HL-60 (cell line): ENCODE results near the gene TOMM22.

Source experiments
- GABPA ChIP-seq: IDR thresholded peaks from 2 replicates; pipeline ENCODE4 v1.6.1; 2012; ENCODE audit warnings: low read depth
- POLR2AphosphoS5 ChIP-seq: IDR thresholded peaks from 2 replicates; pipeline ENCODE4 v1.6.1; 2012; ENCODE audit warnings: low read depth
- TF ChIP-seq, protein P1 (sequence below): IDR thresholded peaks from one replicate; pipeline ENCODE4 v1.5.1; 2011; ENCODE audit warnings: low read length, control low read depth, inconsistent platforms; ENCODE audit not compliant: insufficient read depth
- TF ChIP-seq, protein P2 (sequence below): IDR thresholded peaks from 2 replicates; pipeline ENCODE4 v1.6.1; 2012; ENCODE audit warnings: low read depth; ENCODE audit not compliant: insufficient replicate concordance

DNA sequence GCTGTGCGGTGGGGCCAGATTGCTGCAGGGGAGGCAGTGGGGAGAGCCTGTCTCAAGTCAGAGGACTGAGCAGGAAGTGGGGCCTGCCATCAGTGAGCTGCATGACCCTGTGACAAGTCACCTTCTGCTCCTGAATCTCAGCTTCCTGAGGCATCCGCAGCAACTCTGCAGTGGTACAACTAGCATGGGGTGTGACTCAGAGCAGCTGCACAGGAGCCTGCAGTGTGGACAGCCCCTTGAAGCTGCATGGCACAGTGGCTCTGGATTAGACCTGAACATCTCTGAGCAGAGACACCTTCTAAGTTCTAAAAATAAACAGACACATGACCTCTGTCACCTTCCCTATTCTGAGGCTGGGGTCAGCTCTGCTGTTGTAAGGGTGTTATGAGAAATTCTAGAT lies 43.5 kb upstream of the TOMM22 start:
- TF ChIP-seq, protein P1, sequence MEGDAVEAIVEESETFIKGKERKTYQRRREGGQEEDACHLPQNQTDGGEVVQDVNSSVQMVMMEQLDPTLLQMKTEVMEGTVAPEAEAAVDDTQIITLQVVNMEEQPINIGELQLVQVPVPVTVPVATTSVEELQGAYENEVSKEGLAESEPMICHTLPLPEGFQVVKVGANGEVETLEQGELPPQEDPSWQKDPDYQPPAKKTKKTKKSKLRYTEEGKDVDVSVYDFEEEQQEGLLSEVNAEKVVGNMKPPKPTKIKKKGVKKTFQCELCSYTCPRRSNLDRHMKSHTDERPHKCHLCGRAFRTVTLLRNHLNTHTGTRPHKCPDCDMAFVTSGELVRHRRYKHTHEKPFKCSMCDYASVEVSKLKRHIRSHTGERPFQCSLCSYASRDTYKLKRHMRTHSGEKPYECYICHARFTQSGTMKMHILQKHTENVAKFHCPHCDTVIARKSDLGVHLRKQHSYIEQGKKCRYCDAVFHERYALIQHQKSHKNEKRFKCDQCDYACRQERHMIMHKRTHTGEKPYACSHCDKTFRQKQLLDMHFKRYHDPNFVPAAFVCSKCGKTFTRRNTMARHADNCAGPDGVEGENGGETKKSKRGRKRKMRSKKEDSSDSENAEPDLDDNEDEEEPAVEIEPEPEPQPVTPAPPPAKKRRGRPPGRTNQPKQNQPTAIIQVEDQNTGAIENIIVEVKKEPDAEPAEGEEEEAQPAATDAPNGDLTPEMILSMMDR: no peak
- no peak for TF ChIP-seq POLR2AphosphoS5
- TF ChIP-seq GABPA: no peak
- TF ChIP-seq, protein P2, sequence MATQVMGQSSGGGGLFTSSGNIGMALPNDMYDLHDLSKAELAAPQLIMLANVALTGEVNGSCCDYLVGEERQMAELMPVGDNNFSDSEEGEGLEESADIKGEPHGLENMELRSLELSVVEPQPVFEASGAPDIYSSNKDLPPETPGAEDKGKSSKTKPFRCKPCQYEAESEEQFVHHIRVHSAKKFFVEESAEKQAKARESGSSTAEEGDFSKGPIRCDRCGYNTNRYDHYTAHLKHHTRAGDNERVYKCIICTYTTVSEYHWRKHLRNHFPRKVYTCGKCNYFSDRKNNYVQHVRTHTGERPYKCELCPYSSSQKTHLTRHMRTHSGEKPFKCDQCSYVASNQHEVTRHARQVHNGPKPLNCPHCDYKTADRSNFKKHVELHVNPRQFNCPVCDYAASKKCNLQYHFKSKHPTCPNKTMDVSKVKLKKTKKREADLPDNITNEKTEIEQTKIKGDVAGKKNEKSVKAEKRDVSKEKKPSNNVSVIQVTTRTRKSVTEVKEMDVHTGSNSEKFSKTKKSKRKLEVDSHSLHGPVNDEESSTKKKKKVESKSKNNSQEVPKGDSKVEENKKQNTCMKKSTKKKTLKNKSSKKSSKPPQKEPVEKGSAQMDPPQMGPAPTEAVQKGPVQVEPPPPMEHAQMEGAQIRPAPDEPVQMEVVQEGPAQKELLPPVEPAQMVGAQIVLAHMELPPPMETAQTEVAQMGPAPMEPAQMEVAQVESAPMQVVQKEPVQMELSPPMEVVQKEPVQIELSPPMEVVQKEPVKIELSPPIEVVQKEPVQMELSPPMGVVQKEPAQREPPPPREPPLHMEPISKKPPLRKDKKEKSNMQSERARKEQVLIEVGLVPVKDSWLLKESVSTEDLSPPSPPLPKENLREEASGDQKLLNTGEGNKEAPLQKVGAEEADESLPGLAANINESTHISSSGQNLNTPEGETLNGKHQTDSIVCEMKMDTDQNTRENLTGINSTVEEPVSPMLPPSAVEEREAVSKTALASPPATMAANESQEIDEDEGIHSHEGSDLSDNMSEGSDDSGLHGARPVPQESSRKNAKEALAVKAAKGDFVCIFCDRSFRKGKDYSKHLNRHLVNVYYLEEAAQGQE: no peak
